ENCODE measurements around the gene B4GALT4.

- no peak for TF ChIP-seq CTCF (conservative IDR thresholded peaks at IDR 0.05; ENCODE audit: low read depth, low read length)
- no peak for TF ChIP-seq EZH2 (IDR thresholded peaks at IDR 0.05; ENCODE audit: low read length, unreplicated experiment)
These were observed 10.6 kb downstream of the B4GALT4 start for GRCh38 chr3:119230071-119230470.
